ENCODE results near the gene GNE.

The GNE gene

GRCh38 chr9:36165826-36166167, 92.5 kb downstream of the GNE start:
- no peak for DNase-seq

GRCh38 chr9:36164989-36165388, 93.3 kb downstream of the GNE start:
- no peak for DNase-seq
